Activated T-cell treated with anti-CD3 and anti-CD28 coated beads for 1 hour (primary cell): ENCODE measurements around the gene MAP3K3.

Source experiments
- DNase-seq: peaks from one replicate; pipeline ENCODE4 v3.0.0-alpha.2; 2020; ENCODE audit warnings: low read depth

MAP3K3 gene

DNA sequence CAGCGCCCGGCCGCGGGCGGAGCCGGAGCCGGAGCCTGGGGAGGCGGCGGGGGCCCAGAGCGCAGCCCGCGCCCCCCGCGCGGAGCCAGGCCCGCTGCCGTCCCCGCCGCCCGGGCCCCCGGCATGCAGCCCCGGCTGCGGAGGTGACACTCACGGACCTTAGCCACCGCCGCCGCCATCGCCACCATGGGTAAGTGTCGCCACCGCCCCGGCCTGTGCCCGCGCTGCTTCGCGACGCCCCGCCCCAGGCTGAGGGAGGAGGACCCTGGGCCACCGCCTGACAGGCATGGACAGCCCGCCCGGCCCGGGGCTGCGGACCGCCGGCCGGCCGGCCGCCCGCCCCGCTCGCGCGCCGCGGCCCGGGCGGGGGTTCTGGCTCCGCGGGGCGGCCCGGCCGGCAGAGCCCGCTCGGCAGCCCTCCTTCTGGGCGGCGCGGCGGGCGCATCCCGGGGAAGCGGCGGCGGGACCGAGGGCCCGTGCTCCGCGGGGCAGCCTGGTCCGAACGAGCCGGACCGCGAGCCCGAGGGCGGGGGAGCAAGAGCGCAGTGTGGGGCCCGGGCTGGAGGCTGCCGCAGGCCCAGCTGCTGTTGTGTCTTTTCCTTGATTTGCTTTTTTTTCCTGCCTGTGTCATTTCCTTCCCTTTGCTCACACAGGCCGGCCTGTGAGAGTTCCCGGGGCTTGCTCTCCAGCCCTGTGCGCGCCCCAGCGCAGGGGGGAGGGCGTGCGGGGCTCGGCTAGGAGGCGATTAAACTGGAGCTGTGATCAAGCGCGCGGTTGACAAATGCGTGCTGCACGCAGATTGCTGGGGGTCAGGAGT is 565 bp downstream of the MAP3K3 start:
- DNase-seq, result peak; percentile 44

- DNase-seq, result no peak
These were observed 1.7 kb downstream of the MAP3K3 start for GRCh38 chr17:63623786-63624530.

DNA sequence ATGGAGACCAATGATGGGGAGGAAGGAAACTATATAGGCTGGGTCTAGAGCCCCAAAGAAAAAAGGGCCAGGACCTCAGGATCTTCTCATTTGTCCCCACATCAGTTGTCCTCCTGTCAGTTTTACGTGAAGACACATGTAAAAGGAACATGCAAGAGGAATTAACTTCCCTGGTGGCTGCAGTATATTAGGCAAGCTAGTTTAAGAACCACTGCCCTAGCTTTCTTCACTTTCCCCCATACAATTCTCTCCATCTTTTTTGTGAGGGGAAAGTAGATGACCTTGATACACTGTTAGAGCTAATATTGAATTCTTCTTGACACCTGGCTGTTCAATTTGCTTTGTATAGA is 2.3 kb downstream of the MAP3K3 start:
- DNase-seq, result no peak

GRCh38 chr17:63626551-63627180 is 4.4 kb downstream of the MAP3K3 start:
- no peak for DNase-seq

DNA sequence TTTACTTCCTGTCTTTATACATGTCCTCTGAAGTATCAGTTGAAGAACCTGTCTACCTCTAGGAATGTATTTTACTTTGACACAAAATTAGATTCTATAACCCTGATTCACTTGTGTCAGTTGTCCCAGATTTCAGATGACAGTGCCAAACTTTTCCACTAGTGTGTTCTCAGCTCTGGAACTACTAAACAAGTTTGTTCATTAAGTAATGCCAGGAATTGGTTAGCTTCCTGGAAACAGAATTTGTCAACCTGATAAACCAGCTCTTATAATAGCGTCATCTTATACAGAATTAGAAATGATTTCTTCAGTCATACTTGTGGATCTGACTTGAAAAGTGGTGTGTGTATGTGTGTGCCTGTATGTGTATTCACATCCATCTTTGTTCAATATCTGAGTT is 7.4 kb downstream of the MAP3K3 start:
- DNase-seq, result no peak

- no peak for DNase-seq
These were observed 8.8 kb downstream of the MAP3K3 start for GRCh38 chr17:63631062-63631461.

- no peak for DNase-seq
These were observed 9.4 kb downstream of the MAP3K3 start for GRCh38 chr17:63631626-63632025.

DNA sequence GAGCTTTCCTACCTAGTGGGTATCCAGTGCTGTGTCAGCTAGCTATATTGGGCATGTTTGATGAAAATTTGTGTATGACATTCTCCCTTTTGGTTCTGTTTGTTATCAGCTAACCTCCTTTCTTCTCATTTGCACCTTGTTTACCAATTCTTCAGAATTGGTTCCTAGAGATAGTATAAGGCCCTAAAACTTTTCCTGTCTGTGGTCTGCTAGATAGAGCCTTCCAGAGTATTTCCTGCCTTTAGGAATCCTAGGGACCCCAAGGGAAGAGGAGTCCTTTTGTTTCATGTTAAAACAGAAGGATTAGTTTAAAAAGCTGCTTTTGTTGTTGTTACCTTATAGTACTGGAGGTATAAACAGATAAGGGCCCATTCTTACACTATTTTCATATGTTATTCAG is 11.5 kb downstream of the MAP3K3 start:
- DNase-seq, result no peak

- no peak for DNase-seq
These were observed 11.9 kb downstream of the MAP3K3 start for GRCh38 chr17:63634163-63634562.

GRCh38 chr17:63634816-63635215 is 12.6 kb downstream of the MAP3K3 start:
- DNase-seq, result no peak

GRCh38 chr17:63635290-63635689 is 13.1 kb downstream of the MAP3K3 start:
- DNase-seq, result no peak

- DNase-seq, result no peak
These were observed 13.6 kb downstream of the MAP3K3 start for GRCh38 chr17:63635787-63636186.

- no peak for DNase-seq
These were observed 16.9 kb downstream of the MAP3K3 start for GRCh38 chr17:63639125-63639524.

GRCh38 chr17:63640038-63640437 is 17.8 kb downstream of the MAP3K3 start:
- DNase-seq, result no peak

DNA sequence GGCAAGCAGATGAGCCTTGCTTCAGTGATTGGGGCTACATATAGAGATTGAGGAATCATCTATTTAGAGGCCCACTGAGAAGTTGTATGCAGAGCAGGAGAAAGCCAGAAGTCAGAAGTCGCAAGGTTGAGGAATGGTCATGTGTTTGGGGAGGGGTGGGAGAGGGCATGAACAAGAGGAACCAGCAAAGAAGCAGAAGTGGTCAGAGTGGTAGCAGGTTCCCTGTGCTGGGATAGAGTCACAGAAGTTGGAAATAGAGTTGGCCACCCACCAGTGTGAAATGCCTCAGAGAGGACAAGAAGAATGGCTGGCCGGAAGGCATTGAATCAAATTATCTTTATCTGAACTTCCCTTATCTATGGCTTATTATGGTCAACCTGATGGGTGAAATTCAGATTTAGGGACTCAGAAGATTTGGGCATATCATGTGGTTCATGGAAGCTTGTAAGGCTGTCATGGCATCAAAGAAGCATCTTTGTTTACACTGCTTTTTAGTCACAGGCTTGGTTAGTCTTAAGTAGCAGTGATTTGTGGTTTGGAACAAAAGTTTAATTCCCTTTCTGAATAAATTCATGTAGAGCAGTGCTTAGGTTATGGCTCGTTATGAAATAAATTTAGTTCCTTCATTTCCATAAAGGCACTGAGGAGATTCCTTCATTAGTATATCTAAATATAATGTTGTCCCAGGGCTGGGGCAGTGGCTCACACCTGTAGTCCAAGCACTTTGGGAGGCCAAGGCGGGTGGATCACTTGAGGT is 19.7 kb downstream of the MAP3K3 start:
- no peak for DNase-seq

GRCh38 chr17:63644846-63645245 is 22.6 kb downstream of the MAP3K3 start:
- no peak for DNase-seq

GRCh38 chr17:63645775-63646487 is 23.7 kb downstream of the MAP3K3 start:
- DNase-seq, result no peak

GRCh38 chr17:63646488-63646806 is 24.2 kb downstream of the MAP3K3 start:
- no peak for DNase-seq

- DNase-seq, result no peak
These were observed 25.0 kb downstream of the MAP3K3 start for GRCh38 chr17:63647065-63647725.

- no peak for DNase-seq
These were observed 25.7 kb downstream of the MAP3K3 start for GRCh38 chr17:63647936-63648335.

DNA sequence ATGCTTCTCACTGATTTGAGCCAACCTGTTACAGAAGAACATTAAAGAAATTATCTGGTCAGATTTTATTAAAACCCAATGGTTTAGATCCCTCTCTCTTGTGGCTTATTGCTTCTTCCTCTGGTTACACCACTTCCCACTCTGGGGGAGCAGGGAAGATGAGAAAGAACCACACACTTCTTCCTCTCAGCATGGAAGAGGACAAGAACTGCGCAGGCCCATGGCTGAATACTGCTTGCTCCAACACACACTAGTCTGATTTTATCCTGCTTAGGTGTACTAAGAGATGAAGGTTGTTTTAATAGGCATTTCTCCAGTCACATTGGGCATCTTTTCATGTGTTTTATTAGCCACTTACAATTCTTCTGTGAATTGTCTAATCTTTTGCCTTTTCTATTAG is 27.6 kb downstream of the MAP3K3 start:
- no peak for DNase-seq
